Ascending aorta (tissue), 2 donors: ENCODE results near the gene ARMC2. TPM values are rescaled to one million over a fixed set of nuclear protein-coding genes. Genes with fewer than 3 reads are reported as not detected.

ENCODE experiments used
- DNase-seq, 2 donors: peaks; one replicate each; pipeline ENCODE4 v3.0.0-alpha.2; 2019; ENCODE audit warnings: low spot score in 2 of 2
- H3K27ac ChIP-seq, 2 donors: fragments of 200-600 bp; sonication (generic); one replicate each; pipeline ENCODE4 v1.5.1; 2016 to 2017; ENCODE audit warnings: mild to moderate bottlenecking in 1 of 2
- H3K27me3 ChIP-seq: fragments of 200-600 bp; sonication (generic); one replicate; pipeline ENCODE4 v1.5.1; 2017
- H3K36me3 ChIP-seq, 2 donors: fragments of 200-600 bp; sonication (generic); one replicate each; pipeline ENCODE4 v1.5.1; 2016
- H3K4me1 ChIP-seq, 2 donors: fragments of 200-600 bp; sonication (generic); one replicate each; pipeline ENCODE4 v1.5.1; 2016 to 2017; ENCODE audit warnings: mild to moderate bottlenecking in 1 of 2
- H3K4me3 ChIP-seq, 2 donors: fragments of 200-600 bp; sonication (generic); one replicate each; pipeline ENCODE4 v1.5.1; 2016 to 2017; ENCODE audit warnings: mild to moderate bottlenecking in 1 of 2
- H3K9me3 ChIP-seq, 2 donors: fragments of 200-600 bp; sonication (generic); one replicate each; pipeline ENCODE4 v1.5.1; 2016
- intact Hi-C: fragments of 100-400 bp; cut with DNase I; formaldehyde crosslinking; loops from one replicate; pipeline ENCODE4 v1.15.1; 2023
- total RNA-seq: library from RNA; depleted of rRNA; stranded (reverse); fragments of >200 nt; gene quantifications from one replicate; pipeline ENCODE4 v1.1.0, GENCODE V29; 2016
- TF ChIP-seq, protein P1 (sequence below), 3 experiments: fragments of 200-600 bp in 2 of 3; fragments of 450-650 bp in 1 of 3; sonication (generic) in 2 of 3; IDR thresholded peaks; one replicate each; pipeline ENCODE4 v1.5.1; 2016 to 2019; ENCODE audit warnings: antibody characterized with exemption in 3 of 3, mild to moderate bottlenecking in 1 of 3, moderate library complexity in 1 of 3

The ARMC2 gene
- total RNA-seq, 1 donor from 2014 or later = 0.11 TPM

DNA sequence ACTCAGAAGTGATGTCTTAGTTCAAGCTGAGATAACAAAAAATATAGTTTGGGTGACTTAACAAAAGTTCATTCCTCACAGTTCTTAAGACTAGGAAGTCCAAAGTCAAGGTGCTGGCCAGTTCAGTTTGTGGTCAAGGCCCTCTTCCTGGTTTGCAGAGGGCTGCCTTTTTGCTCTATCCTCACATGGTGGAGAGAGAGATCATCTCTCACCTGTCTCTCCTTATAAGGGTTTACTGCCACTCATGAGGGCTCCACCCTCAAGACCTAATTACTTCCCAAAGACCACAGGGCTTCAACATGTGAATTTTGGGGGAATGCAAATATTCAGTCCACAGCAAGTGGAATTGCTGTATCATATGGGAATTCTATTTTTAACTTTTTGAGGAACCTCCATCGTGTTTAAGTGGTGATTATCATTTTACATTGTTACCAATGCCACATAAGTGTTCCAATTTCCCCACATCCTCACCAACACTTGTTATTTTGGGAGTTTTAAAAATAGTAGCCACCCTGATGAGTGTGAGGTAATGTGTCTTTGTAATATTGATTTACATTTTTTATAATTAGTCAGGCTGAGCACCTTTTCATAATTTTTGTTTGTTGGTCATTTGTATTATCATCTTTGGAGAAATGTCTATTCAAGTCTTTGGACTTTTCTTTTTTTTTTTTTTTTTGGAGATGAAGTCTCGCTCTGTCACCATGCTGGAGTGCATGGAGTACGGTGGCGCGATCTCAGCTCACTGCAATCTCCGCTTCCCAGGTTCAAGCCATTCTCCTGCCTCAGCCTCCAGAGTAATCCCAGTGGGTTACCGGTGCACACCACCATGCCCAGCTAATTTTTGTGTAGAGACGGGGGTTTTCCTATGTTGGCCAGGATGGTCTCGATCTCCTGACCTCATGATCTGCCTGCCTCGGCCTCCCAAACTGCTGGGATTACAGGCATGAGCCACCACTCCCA is 134.2 kb downstream of the ARMC2 start:
- H3K4me1 ChIP-seq = no peaks in the 10 kb centered on the region
- no peak overlapping the region for H3K27ac ChIP-seq
- H3K9me3 ChIP-seq = peaks cover 0 to 20% of the 10 kb centered on the region in 2 donors
- H3K27me3 ChIP-seq = no peaks in the 10 kb centered on the region
- DNase-seq = no peak
- TF ChIP-seq, protein P1, sequence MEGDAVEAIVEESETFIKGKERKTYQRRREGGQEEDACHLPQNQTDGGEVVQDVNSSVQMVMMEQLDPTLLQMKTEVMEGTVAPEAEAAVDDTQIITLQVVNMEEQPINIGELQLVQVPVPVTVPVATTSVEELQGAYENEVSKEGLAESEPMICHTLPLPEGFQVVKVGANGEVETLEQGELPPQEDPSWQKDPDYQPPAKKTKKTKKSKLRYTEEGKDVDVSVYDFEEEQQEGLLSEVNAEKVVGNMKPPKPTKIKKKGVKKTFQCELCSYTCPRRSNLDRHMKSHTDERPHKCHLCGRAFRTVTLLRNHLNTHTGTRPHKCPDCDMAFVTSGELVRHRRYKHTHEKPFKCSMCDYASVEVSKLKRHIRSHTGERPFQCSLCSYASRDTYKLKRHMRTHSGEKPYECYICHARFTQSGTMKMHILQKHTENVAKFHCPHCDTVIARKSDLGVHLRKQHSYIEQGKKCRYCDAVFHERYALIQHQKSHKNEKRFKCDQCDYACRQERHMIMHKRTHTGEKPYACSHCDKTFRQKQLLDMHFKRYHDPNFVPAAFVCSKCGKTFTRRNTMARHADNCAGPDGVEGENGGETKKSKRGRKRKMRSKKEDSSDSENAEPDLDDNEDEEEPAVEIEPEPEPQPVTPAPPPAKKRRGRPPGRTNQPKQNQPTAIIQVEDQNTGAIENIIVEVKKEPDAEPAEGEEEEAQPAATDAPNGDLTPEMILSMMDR (IDR thresholded peaks at IDR 0.05) = no peak
- H3K4me3 ChIP-seq = no peak overlapping the region
- peaks cover 10% of the 10 kb centered on the region in 2 donors for H3K36me3 ChIP-seq
- intact Hi-C loops = no loop called here

DNA sequence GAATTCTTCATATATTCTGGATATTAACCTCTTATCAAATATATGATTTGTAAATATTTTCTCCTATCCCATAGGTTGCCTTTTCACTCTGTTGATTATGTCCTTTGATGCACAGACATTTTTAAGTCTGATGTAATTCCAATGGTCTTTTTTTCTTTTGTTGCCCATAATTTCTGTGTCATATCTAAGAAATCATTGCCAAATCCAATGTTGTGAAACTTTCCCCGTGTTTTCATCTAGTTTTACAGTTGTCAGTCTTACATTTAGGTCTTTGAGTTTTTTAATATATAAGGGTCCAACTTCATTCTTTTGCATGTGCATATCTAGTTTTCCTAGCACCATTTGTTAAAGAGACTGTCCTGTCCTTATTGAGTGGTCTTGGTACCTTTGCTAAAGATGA is 134.9 kb downstream of the ARMC2 start:
- Histone ChIP-seq H3K36me3 (peaks cover 16 to 17% of the 10 kb centered on the region in 2 donors), H3K27me3 (no peaks in the 10 kb centered on the region), H3K4me3 (no peak overlapping the region), H3K27ac (no peak overlapping the region), H3K4me1 (no peaks in the 10 kb centered on the region), H3K9me3 (peaks cover 0 to 20% of the 10 kb centered on the region in 2 donors)
- intact Hi-C loops = no loop called here
- DNase-seq = no peak
- TF ChIP-seq, protein P1 (IDR thresholded peaks at IDR 0.05) = no peak

DNA sequence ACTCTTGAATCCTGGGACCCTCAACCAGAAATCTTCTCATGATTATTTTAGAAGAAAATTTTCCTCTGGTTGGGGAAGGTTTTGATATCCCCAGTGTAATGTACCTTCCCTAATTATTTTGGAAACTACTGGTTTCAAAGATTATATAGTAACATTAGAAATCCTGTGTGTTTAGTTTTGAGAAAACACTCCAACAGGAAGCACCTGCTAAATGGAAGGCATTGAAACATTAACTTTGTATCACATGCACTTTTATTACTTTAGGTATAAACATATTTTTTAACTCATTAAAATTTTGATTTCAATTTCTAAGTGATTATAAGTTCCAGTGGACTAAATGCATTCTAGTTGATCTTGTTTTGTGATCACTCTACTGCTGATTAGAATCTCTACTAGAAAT is 137.1 kb downstream of the ARMC2 start:
- no peaks in the 10 kb centered on the region for H3K4me1 ChIP-seq
- no peak overlapping the region for H3K4me3 ChIP-seq
- no peak for DNase-seq
- H3K36me3 ChIP-seq = peaks cover 34 to 39% of the 10 kb centered on the region in 2 donors
- H3K27ac ChIP-seq = no peak overlapping the region
- peaks cover 0 to 5% of the 10 kb centered on the region in 2 donors for H3K9me3 ChIP-seq
- TF ChIP-seq, protein P1 (IDR thresholded peaks at IDR 0.05) = no peak
- intact Hi-C loops = no loop called here
- H3K27me3 ChIP-seq = no peaks in the 10 kb centered on the region

DNA sequence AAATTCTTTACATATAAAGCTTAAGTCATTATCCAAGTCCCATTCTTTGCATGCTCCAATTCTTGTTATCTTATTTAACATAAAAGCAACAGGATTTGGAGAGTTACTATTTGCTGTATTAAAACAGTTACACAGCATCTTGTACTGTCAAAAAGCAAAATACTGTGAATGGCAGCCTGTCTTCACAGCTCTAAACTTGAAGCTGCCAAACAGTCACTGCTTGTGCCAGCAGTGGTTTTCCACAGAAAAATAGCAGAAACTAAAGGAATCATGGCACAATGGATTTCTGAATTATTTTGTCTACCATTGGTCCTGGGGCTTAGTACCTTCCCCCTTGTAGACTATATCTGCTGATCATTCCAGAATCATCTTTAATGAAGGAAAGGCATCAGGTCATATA is 138.9 kb downstream of the ARMC2 start:
- no peak for DNase-seq
- Histone ChIP-seq H3K27ac (no peak overlapping the region), H3K4me3 (no peak overlapping the region), H3K4me1 (no peaks in the 10 kb centered on the region), H3K27me3 (no peaks in the 10 kb centered on the region), H3K36me3 (peaks cover 51 to 56% of the 10 kb centered on the region in 2 donors), H3K9me3 (no peaks in the 10 kb centered on the region)
- TF ChIP-seq, protein P1 (IDR thresholded peaks at IDR 0.05) = no peak
- intact Hi-C loops = no loop called here

DNA sequence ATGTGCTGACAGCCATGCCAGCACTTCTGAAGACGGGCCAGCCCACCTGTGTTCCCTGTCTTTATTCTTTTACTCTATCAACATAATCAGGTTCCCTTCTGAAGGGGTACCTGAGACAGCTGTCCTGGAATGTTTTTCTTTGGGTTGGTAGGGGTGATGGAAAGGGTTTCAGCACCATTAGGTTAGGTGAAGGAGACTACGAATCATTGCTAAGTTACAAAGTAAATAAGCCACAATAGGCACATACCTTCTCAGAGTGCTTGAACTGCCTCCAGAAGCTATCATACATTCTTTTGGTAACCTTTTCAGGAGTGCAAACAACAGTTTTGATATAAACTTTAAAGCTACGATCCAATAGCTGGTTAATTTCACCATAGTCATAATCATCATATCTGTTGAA is 140.1 kb downstream of the ARMC2 start:
- H3K27ac ChIP-seq = no peak overlapping the region
- no peaks in the 10 kb centered on the region for H3K9me3 ChIP-seq
- TF ChIP-seq, protein P1 (IDR thresholded peaks at IDR 0.05) = no peak
- no peak overlapping the region for H3K4me3 ChIP-seq
- H3K27me3 ChIP-seq = no peaks in the 10 kb centered on the region
- no peaks in the 10 kb centered on the region for H3K4me1 ChIP-seq
- H3K36me3 ChIP-seq = peaks cover 62 to 68% of the 10 kb centered on the region in 2 donors
- DNase-seq = no peak
- intact Hi-C loops = no loop called here
